ENCODE results near the gene ACTL8. TPM values are rescaled to one million over a fixed set of nuclear protein-coding genes. Genes with fewer than 3 reads are reported as not detected.

The ACTL8 gene
- total RNA-seq, 2 experiments from 2014 or later = not detected

- Mint-ChIP-seq H3K9me3 (no peaks in the 10 kb centered on the region), H3K36me3 (no peaks in the 10 kb centered on the region), H3K27ac (no peak overlapping the region), H3K4me3 (no peak overlapping the region), H3K27me3 (peaks cover 5% of the 10 kb centered on the region), H3K4me1 (no peaks in the 10 kb centered on the region)
- DNase-seq (no peak), ATAC-seq (ENCODE audit: low read depth) (no peak)
- POLR2A ChIA-PET = no interaction called here
These were observed 35.9 kb downstream of the ACTL8 start for GRCh38 chr1:17791055-17791390.

DNA sequence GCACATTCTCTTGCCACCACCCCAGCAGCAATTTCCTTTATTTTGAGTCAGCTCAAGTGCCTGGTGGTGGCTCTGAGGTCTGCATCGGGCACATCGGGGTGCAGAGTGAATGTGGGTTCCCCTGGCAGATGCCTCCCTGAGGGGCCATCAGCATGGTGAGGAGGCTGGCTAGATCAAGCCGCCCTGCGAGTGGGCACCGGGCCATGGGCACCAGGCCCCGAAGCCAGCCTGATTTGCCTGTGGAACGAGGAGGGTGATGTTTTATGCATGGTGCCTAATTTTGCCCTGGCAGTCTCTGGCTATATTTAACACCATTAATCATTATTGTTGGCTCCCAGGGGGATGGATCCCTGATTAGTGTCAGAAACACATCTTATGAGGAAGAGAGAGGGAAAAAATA lies 36.3 kb downstream of the ACTL8 start:
- Mint-ChIP-seq H3K27ac (no peak overlapping the region), H3K9me3 (no peaks in the 10 kb centered on the region), H3K4me3 (no peak overlapping the region), H3K27me3 (peaks cover 5% of the 10 kb centered on the region), H3K4me1 (no peaks in the 10 kb centered on the region), H3K36me3 (no peaks in the 10 kb centered on the region)
- DNase-seq (no peak), ATAC-seq (ENCODE audit: low read depth) (no peak)
- POLR2A ChIA-PET = no interaction called here

DNA sequence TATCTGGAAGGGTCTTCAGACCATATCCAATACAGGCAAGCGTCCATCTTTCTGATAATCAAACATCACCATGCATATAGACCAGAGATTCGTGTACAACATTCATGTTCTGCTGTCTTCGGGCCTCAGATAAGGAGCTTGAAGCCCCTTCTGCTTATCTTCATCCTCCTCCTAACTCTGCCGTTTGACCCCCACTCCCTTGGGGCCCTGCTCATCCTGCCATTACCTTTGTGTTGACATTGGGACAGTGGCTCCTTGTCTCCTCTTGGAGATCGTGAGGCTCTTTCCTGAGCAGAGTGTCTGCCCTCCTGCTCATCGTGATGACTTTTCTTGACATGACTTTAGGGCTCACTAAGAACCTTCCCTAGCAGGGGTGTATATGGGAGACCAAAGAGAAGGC lies 37.3 kb downstream of the ACTL8 start:
- no peak overlapping the region for H3K27ac Mint-ChIP-seq
- H3K4me3 Mint-ChIP-seq = no peak overlapping the region
- peaks cover 5% of the 10 kb centered on the region for H3K27me3 Mint-ChIP-seq
- POLR2A ChIA-PET = no interaction called here
- no peaks in the 10 kb centered on the region for H3K9me3 Mint-ChIP-seq
- ATAC-seq (ENCODE audit: low read depth) (no peak), DNase-seq (no peak)
- no peaks in the 10 kb centered on the region for H3K4me1 Mint-ChIP-seq
- no peaks in the 10 kb centered on the region for H3K36me3 Mint-ChIP-seq

GRCh38 chr1:17795081-17795809 lies 40.1 kb downstream of the ACTL8 start:
- POLR2A ChIA-PET = no interaction called here
- no peak overlapping the region for H3K27ac Mint-ChIP-seq
- no peaks in the 10 kb centered on the region for H3K4me1 Mint-ChIP-seq
- H3K36me3 Mint-ChIP-seq = no peaks in the 10 kb centered on the region
- H3K4me3 Mint-ChIP-seq = no peak overlapping the region
- H3K9me3 Mint-ChIP-seq = no peaks in the 10 kb centered on the region
- no peak for ATAC-seq (ENCODE audit: low read depth)
- no peak for DNase-seq
- H3K27me3 Mint-ChIP-seq = peaks cover 10% of the 10 kb centered on the region

DNA sequence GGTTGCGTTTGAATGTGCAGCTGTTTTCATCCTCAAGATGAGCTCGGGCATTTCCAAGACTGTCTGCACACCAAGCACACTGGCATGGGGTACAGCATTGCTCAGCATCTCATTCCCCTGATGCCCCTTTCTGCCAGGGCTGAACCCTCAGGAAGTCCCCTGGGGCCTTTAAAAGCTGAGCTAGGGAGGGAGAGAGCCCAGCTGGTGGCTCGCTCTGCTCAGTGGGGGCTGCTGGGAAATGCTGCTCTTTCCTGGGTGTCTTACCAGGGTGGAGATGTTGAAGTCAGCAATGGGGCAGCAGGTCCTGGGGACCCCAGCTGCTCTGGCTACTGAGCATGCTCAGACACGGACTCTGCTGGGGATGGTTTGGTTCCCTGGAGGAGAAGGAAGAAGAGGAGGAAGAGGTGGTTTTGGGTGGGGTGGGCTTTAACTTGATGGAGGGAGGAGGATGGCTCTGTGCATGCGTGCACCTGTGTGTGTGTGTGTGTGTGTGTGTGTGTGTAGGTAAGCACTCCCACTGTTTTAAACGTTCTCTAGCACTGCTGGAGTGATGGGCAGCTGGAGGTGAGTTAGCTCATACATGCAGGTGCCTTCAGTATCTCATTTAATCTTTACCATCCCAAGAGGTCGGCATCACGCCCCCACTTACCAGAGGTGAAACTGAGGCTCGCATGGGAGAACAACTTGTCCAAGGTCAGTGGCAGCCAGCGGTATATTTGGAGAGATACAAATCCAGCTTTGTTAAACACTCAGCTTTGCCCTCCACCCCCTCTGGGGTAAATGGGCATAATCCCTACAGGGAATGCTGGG lies 40.9 kb downstream of the ACTL8 start:
- Mint-ChIP-seq H3K27ac (no peak overlapping the region), H3K4me3 (no peak overlapping the region), H3K27me3 (peaks cover 12% of the 10 kb centered on the region), H3K9me3 (no peaks in the 10 kb centered on the region), H3K36me3 (no peaks in the 10 kb centered on the region), H3K4me1 (no peaks in the 10 kb centered on the region)
- POLR2A ChIA-PET = no interaction called here
- ATAC-seq (ENCODE audit: low read depth) (no peak), DNase-seq (no peak)

GRCh38 chr1:17797478-17797877 lies 42.3 kb downstream of the ACTL8 start:
- Mint-ChIP-seq H3K27me3 (peaks cover 12% of the 10 kb centered on the region), H3K27ac (no peak overlapping the region), H3K9me3 (no peaks in the 10 kb centered on the region), H3K36me3 (no peaks in the 10 kb centered on the region), H3K4me3 (no peak overlapping the region), H3K4me1 (no peaks in the 10 kb centered on the region)
- DNase-seq (no peak), ATAC-seq (ENCODE audit: low read depth) (no peak)
- POLR2A ChIA-PET = no interaction called here

- H3K4me1 Mint-ChIP-seq = no peaks in the 10 kb centered on the region
- no peak for DNase-seq
- H3K27me3 Mint-ChIP-seq = peaks cover 12% of the 10 kb centered on the region
- no peaks in the 10 kb centered on the region for H3K36me3 Mint-ChIP-seq
- POLR2A ChIA-PET = no interaction called here
- H3K4me3 Mint-ChIP-seq = no peak overlapping the region
- ATAC-seq (ENCODE audit: low read depth) = no peak
- no peak overlapping the region for H3K27ac Mint-ChIP-seq
- H3K9me3 Mint-ChIP-seq = no peaks in the 10 kb centered on the region
These were observed 42.9 kb downstream of the ACTL8 start for GRCh38 chr1:17798011-17798410.

GRCh38 chr1:17798799-17799382 lies 43.8 kb downstream of the ACTL8 start:
- H3K27ac Mint-ChIP-seq = no peak overlapping the region
- no peaks in the 10 kb centered on the region for H3K36me3 Mint-ChIP-seq
- DNase-seq (no peak), ATAC-seq (ENCODE audit: low read depth) (no peak)
- H3K9me3 Mint-ChIP-seq = no peaks in the 10 kb centered on the region
- no peaks in the 10 kb centered on the region for H3K4me1 Mint-ChIP-seq
- H3K4me3 Mint-ChIP-seq = no peak overlapping the region
- peaks cover 9% of the 10 kb centered on the region for H3K27me3 Mint-ChIP-seq
- POLR2A ChIA-PET = no interaction called here

GRCh38 chr1:17799642-17800041 lies 44.5 kb downstream of the ACTL8 start:
- H3K27ac Mint-ChIP-seq = no peak overlapping the region

GRCh38 chr1:17802164-17802563 lies 47.0 kb downstream of the ACTL8 start:
- H3K27me3 Mint-ChIP-seq = peaks cover 7% of the 10 kb centered on the region
- no peak for ATAC-seq (ENCODE audit: low read depth)
- H3K36me3 Mint-ChIP-seq = no peaks in the 10 kb centered on the region
- no peaks in the 10 kb centered on the region for H3K4me1 Mint-ChIP-seq
- no peaks in the 10 kb centered on the region for H3K9me3 Mint-ChIP-seq
- no peak overlapping the region for H3K4me3 Mint-ChIP-seq
- no peak for DNase-seq
- no peak overlapping the region for H3K27ac Mint-ChIP-seq
- POLR2A ChIA-PET = no interaction called here

More at GRCh38 chr1:17799642-17800041, 44.5 kb downstream of the ACTL8 start:
- Mint-ChIP-seq H3K27me3 (peaks cover 9% of the 10 kb centered on the region), H3K4me3 (no peak overlapping the region), H3K4me1 (no peaks in the 10 kb centered on the region), H3K36me3 (no peaks in the 10 kb centered on the region), H3K9me3 (no peaks in the 10 kb centered on the region)
- ATAC-seq (ENCODE audit: low read depth) = no peak
- DNase-seq = no peak
- POLR2A ChIA-PET = no interaction called here

DNA sequence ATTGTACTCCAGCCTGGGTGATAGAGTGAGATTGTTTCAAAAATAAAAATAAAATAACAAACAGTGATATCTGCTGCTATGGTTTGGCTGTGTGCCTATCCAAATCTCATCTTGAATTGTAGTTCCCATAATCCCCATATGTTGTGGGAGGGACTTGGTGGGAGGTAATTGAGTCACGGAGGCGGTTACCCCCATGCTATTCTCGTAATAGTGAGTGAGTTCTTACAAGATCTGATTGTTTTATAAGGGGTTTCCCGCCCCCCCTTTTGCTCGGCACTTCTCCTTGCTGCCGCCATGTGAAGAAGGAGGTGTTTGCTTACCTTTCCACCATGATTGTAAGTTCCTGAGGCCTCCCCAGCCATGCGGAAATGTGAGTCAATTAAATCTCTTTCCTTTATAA lies 47.8 kb downstream of the ACTL8 start:
- Mint-ChIP-seq H3K27me3 (peaks cover 7% of the 10 kb centered on the region), H3K4me1 (no peaks in the 10 kb centered on the region), H3K9me3 (no peaks in the 10 kb centered on the region), H3K36me3 (no peaks in the 10 kb centered on the region), H3K27ac (no peak overlapping the region), H3K4me3 (no peak overlapping the region)
- no peak for ATAC-seq (ENCODE audit: low read depth)
- POLR2A ChIA-PET = no interaction called here
- no peak for DNase-seq

DNA sequence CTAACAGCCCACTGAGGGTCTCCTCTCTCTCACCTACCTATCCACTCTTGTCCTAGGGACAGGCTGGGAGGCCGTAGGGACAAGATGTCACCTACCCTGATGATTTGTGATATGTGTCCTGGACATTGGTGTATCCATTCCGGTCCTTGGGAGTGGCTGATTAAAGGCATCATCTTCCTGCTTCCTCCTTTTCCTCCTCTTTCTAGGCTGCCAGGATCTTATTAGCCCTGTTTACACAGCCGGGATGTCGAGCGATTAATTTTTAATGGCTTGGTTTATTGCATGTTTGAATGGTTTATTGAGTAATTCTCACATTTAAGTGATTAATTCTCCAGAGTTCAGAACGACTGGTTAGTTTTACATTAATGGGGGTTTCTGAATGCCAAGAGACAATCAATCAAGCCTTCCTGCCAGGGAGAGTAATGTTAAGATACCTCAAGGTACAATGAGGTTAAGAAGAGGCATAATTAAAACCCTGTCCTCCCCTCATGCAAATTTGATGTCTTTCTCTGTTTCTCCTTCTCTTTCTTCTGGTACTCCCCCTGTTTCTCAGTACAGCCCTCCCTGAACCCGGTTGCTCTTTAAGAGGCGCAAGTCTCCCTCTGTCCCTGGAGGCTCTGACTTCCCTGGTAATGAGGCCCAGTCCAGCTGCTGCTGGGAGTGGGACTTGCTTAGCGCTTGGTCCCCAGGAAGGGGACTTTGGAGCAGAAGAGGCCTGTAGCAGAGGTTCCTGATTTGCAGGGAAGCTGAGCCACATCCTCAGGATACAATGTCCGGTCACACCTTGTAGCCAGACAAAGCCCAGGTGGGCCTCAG lies 50.9 kb downstream of the ACTL8 start:
- H3K4me1 Mint-ChIP-seq = no peaks in the 10 kb centered on the region
- ATAC-seq (ENCODE audit: low read depth) = no peak
- no peak for DNase-seq
- no peaks in the 10 kb centered on the region for H3K27me3 Mint-ChIP-seq
- H3K36me3 Mint-ChIP-seq = no peaks in the 10 kb centered on the region
- no peaks in the 10 kb centered on the region for H3K9me3 Mint-ChIP-seq
- POLR2A ChIA-PET = no interaction called here
- H3K27ac Mint-ChIP-seq = no peak overlapping the region
- H3K4me3 Mint-ChIP-seq = no peak overlapping the region

DNA sequence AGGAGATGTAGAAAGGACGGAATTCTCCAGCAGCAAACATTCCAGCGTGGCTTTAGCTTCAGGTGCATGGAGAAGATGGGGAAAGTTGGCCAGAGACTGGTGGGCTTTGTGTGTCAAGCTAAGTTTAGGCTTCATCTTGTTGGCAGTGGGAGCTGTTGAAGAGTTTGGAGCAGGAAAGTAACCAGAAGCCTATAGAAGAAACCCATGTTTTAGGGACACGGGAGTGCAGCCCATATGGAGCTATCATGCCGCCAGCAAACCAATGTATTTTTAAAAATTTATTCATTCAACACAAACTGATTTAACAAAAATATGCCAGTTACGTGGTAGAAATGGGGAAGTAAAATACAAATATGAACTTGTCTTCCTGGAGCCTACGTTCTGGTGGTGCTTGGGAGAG lies 53.7 kb downstream of the ACTL8 start:
- Mint-ChIP-seq H3K27ac (no peak overlapping the region), H3K4me3 (no peak overlapping the region), H3K36me3 (no peaks in the 10 kb centered on the region), H3K27me3 (peaks cover 3% of the 10 kb centered on the region), H3K9me3 (no peaks in the 10 kb centered on the region), H3K4me1 (no peaks in the 10 kb centered on the region)
- DNase-seq (no peak), ATAC-seq (ENCODE audit: low read depth) (no peak)
- POLR2A ChIA-PET = no interaction called here

Measured in activated naive CD8-positive, alpha-beta T cell treated with anti-CD3 and anti-CD28 coated beads, Interleukin-2, amount 10 ng/mL, durations not matched to agents 7 days and 5 days (primary cell).